ENCODE data around the gene C3orf20.

The C3orf20 gene

DNA sequence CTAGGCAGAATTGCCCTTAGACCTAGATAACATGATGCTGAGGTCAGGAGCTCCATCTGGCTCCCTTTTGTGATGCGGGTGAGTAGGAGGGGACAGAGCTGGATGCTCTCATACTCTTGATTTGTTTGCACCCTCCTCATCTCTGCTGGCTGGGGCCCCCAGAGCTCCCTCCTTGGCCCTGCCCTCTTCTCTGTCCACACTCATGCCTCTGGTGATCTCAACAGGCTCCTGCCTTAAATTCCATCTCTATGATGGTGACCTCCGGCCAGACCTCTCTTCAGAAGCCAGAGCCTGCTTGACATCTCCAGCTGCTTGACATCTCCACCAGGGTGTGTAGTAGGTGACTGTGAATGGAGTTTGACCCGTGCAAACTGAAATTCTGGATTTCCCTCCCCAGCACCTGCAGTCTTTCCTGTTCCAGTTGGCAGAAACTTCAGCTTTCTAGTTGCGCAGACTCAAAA lies 139.5 kb downstream of the C3orf20 start:
- DNase-seq (ENCODE audit: low read depth), result no peak

DNA sequence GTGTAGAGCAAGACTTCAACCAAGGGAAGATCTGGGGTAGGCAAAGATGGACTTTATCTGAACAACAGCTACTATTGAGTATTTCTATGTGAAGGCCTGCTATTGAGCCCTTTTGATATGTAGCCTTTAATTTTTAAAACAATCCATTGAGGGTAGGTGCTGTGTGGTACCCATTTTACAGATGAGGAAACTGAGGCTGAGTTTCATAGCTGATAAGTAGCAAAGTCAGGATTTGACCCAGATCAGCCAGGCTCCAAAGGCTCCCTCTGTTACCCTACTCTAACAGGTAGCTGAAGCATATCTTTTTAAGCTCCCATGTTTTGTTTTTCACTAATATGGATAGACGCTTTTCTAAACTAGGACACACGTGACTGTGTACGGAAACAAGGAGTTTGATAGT lies 141.4 kb downstream of the C3orf20 start:
- no peak for DNase-seq (ENCODE audit: low read depth)

DNA sequence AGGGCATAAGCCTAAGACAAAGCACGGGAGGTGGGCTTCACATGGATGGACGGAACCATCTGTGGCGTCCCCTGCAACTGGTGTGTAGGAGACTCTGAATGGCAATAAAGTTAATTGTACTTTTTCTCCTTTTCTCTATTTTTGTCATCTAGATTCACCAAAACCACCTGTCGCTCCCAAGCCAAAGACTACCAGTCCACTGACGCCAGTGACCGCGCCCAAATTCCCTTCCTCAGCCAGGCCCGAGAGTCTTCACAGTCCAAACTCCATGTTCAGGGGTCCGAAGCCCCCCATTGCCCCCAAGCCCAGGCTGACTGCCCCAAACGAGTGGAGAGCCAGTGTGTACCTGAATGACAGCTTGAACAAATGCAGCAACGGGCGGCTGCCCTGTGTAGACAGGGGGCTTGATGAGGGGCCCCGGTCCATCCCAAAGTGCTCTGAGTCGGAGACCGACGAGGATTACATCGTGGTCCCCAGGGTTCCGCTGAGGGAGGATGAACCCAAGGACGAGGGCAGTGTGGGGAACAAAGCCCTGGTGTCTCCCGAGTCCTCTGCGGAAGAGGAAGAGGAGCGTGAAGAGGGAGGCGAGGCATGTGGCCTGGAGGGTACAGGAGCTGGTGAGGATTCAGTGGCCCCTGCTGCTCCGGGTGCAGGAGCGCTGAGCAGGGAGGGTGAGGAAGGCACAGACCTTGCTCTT lies 144.0 kb downstream of the C3orf20 start, which contains the start of gene FGD5:
TSS of gene FGD5 (plus strand) at position 159 of the 697 bp plus-strand sequence. CDS start at position 269, 110 bp downstream.
- no peak for DNase-seq (ENCODE audit: low read depth)

DNA sequence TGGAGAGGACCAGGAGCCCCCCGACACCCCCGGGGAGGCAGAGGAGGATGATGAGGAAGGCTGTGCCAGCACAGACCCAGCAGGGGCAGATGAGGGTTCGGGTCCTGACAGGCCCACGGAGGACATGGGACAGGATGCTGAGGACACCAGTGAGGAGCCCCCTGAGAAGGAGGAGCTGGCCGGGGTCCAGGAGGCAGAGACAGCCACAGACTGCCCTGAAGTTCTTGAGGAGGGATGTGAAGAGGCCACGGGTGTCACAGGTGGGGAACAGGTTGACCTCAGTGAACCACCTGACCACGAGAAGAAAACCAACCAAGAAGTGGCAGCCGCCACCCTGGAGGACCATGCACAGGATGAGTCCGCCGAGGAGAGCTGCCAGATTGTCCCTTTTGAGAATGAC lies 144.7 kb downstream of the C3orf20 start:
- DNase-seq (ENCODE audit: low read depth), result no peak

DNA sequence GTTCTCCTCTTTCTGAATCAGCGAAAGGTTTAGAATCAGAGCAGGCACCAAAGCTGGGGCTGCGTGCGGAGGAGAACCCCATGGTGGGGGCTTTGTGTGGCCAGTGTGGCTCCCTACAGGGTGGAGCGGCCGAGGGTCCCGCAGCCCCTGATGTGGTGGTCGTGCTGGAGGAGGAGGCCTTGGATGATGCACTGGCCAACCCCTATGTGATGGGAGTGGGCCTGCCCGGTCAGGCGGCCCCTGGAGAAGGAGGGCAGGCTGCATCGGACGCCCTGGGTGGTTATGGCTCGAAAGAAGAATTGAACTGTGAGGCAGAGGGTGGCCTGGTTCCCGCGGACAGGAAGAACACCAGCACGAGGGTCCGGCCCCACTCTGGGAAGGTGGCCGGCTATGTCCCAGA lies 145.2 kb downstream of the C3orf20 start:
- DNase-seq (ENCODE audit: low read depth), result no peak

DNA sequence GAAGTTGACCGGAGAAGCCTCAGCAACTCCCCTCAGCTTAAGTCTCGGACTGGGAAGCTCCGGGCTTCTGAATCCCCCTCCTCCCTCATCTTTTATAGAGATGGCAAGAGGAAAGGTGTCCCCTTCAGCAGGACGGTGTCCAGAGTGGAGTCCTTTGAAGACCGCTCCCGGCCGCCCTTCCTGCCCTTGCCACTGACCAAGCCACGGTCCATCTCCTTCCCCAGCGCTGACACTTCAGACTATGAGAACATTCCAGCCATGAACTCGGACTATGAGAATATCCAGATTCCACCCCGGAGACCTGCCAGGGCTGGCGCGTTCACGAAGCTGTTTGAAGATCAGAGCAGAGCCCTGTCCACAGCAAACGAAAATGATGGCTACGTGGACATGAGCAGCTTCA lies 146.2 kb downstream of the C3orf20 start:
- DNase-seq (ENCODE audit: low read depth), result no peak

DNA sequence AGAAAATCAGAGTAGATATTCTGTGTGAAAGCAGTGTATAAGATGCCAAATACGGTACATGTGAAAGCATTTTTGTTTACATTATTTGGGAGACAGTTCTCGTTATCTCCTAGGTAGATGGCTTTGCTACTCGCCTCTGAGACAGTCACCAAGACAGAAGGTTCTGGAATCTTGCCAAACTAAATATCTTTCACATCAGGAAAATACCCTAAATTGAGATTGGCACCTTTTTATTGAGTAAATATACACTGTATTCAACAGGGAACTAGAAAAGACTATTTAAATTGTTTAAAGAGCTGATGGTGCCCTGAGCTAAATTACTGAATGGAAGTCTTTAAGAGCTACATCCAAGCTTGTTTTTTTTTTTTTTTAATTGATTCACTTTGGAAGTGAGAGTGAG lies 147.2 kb downstream of the C3orf20 start:
- no peak for DNase-seq (ENCODE audit: low read depth)

Measured in stimulated activated CD8-positive, alpha-beta memory T cell treated with anti-CD3 and anti-CD28 coated beads, Interleukin-4, amount 100 ng/mL, for 24 hours (primary cell).